Endothelial cell (in vitro differentiated cells): ENCODE results near the gene CALR3. TPM values are rescaled to one million over a fixed set of nuclear protein-coding genes. Genes with fewer than 3 reads are reported as not detected.

Experiments used
- DNase-seq: peaks from one replicate; pipeline ENCODE4 v3.0.0; 2021; ENCODE audit warnings: low spot score
- H3K27ac Mint-ChIP-seq: one replicate; pipeline ENCODE4 v1.8.0; 2021; ENCODE audit warnings: mixed read lengths, inconsistent platforms; ENCODE audit not compliant: unreplicated experiment
- H3K27me3 Mint-ChIP-seq: one replicate; pipeline ENCODE4 v1.8.0; 2021; ENCODE audit warnings: mild to moderate bottlenecking, moderate library complexity, mixed read lengths, inconsistent platforms; ENCODE audit not compliant: unreplicated experiment
- H3K36me3 Mint-ChIP-seq: one replicate; pipeline ENCODE4 v1.8.0; 2021; ENCODE audit warnings: mild to moderate bottlenecking, low read depth, mixed read lengths, inconsistent platforms; ENCODE audit not compliant: unreplicated experiment
- H3K4me1 Mint-ChIP-seq: one replicate; pipeline ENCODE4 v1.8.0; 2021; ENCODE audit warnings: mild to moderate bottlenecking, mixed read lengths, inconsistent platforms; ENCODE audit not compliant: unreplicated experiment
- H3K4me3 Mint-ChIP-seq: one replicate; pipeline ENCODE4 v1.8.0; 2021; ENCODE audit warnings: mild to moderate bottlenecking, mixed read lengths, inconsistent platforms; ENCODE audit not compliant: unreplicated experiment
- H3K9me3 Mint-ChIP-seq: one replicate; pipeline ENCODE4 v1.8.0; 2021; ENCODE audit warnings: mixed read lengths, inconsistent platforms; ENCODE audit not compliant: unreplicated experiment
- CTCF ChIP-seq: fragments of 200-600 bp; sonication (generic); IDR thresholded peaks from one replicate; pipeline ENCODE4 v1.5.0; 2021; ENCODE audit warnings: antibody characterized with exemption; ENCODE audit not compliant: unreplicated experiment
- total RNA-seq: library from RNA; stranded (reverse); fragmentation: NEBNext Ultra II Directional; extraction: Animal tissue kit (Norgen Biotek cat#: 25700); gene quantifications from one replicate; pipeline ENCODE4 v1.2.1, GENCODE V29; 2021; ENCODE audit not compliant: unreplicated experiment

CALR3 gene
- total RNA-seq, 1 donor from 2014 or later: not detected

GRCh38 chr19:16522559-16523377, 26.8 kb upstream of the CALR3 start:
- H3K36me3 Mint-ChIP-seq: peaks cover 36% of the 10 kb centered on the region

GRCh38 chr19:16521715-16522289, 25.8 kb upstream of the CALR3 start:
- peaks cover 39% of the 10 kb centered on the region for H3K36me3 Mint-ChIP-seq
- TF ChIP-seq CTCF: no peak

More at GRCh38 chr19:16522559-16523377, 26.8 kb upstream of the CALR3 start:
- no peak for DNase-seq
- H3K4me1 Mint-ChIP-seq: no peaks in the 10 kb centered on the region
- H3K9me3 Mint-ChIP-seq: no peaks in the 10 kb centered on the region
- H3K27ac Mint-ChIP-seq: no peak overlapping the region
- no peak overlapping the region for H3K4me3 Mint-ChIP-seq
- TF ChIP-seq CTCF: no peak
- peaks cover 5% of the 10 kb centered on the region for H3K27me3 Mint-ChIP-seq

DNA sequence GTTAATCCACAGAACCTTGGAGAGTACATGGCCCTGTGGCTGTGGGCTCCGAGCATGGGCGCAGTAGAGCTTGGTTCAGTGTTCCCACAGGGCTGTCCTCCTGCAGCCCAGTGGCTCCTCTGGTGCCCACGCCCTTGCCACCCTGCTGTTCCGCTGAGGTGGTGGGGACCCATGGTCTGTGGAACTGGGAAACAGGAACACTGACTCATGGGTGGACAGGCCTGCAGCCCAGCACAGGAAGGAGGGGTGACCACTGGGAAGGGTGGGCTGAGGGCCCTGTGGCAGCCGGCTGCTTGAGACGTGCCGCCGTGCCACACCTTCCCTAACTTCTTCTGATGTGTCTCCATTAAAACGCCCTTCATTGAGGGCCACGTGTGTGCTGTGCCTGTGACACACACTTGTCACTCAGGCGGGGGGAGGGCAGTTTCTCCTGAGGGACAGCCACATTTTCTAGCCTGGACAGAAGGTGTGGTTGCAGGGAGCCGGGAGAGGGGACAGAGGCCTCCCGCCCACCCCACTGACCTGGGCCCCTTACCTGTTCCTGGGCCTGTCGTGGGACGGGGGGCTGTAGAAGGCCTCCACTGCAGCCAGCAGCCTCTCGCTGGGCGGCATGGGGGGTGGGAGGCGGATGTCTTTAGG, 25.1 kb upstream of the CALR3 start:
- Mint-ChIP-seq H3K36me3 (peaks cover 35% of the 10 kb centered on the region), H3K27me3 (peaks cover 5% of the 10 kb centered on the region), H3K27ac (peak overlapping the region; percentile 70), H3K4me1 (no peaks in the 10 kb centered on the region), H3K9me3 (no peaks in the 10 kb centered on the region), H3K4me3 (no peak overlapping the region)
- TF ChIP-seq CTCF: no peak
- DNase-seq: no peak

More at GRCh38 chr19:16521715-16522289, 25.8 kb upstream of the CALR3 start:
- Mint-ChIP-seq H3K27me3 (peaks cover 5% of the 10 kb centered on the region), H3K4me3 (no peak overlapping the region), H3K27ac (no peak overlapping the region), H3K4me1 (no peaks in the 10 kb centered on the region), H3K9me3 (no peaks in the 10 kb centered on the region)
- no peak for DNase-seq

DNA sequence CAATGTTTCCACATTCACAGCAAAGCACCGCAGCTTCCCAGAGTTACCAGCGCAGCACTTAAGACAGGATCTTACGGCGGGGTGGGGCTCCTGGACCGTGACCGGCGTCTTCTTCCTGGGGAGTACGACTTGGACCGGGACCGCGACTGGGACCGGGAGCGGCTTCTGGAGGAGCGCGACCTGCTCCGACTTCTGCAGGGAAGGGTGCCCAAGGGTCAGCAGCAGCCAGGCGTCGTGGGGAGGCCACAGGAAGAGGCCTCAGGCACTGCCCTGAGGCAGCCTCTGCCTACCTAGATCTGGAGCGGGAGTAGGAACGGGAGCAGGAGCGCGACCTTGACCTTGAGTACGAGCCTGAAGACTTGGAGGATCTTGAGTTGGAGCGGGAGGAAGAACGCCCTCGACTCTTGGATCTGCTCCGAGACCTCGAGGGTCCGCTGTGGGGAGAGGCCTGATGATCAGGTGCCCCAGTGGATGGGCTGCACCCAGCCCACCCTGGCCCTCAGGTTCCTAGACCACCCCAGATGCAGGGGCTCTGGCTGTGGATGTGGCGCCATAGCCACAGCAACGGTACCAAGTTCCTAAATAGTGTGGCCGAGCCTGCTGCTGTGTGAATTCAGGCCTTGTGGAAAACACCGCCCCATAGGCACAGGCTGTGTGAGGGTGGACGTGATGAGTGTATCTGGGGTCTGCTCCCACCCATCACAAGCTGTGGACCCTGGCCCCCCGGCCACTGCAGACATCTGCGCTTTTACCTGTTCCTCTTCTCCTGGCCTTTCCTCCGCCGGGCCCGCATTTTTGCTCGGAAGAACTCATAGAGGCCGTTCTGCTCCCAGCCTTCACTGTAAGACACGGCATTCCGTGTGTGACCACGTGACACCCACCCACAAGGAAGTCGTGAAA, 24.4 kb upstream of the CALR3 start:
- Mint-ChIP-seq H3K27me3 (peaks cover 5% of the 10 kb centered on the region), H3K9me3 (no peaks in the 10 kb centered on the region), H3K4me3 (peak overlapping the region; percentile 15), H3K4me1 (no peaks in the 10 kb centered on the region), H3K27ac (peak overlapping the region; percentile 70), H3K36me3 (peaks cover 35% of the 10 kb centered on the region)
- TF ChIP-seq CTCF: no peak
- DNase-seq: no peak
